ENCODE results near the gene OR56A3. TPM values are rescaled to one million over a fixed set of nuclear protein-coding genes. Genes with fewer than 3 reads are reported as not detected.

OR56A3 gene, protein sequence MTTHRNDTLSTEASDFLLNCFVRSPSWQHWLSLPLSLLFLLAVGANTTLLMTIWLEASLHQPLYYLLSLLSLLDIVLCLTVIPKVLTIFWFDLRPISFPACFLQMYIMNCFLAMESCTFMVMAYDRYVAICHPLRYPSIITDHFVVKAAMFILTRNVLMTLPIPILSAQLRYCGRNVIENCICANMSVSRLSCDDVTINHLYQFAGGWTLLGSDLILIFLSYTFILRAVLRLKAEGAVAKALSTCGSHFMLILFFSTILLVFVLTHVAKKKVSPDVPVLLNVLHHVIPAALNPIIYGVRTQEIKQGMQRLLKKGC
- not detected in 2 replicates for polyA plus RNA-seq (2011; rRNA removed)
- not detected in 2 replicates for polyA minus RNA-seq (2011; rRNA and poly(A)+ RNA removed)

DNA sequence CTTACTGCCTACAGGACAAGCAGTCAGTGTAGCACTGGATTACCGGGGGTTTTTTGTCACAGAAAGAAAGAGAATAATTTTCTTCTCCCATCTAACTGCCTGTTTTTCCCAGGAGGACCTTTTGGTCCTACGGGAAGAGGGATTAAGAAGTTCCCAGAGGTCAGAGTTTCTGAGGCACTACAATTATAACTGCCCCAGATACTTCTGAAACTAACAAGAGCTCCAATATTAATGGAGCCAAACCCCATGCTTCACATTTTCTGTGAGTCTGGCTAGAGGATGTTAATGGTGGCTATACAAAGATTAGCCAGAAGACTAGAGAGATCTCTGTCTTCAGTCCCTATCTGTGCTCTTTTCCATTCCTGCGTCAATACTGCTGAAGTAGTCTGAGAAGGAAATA, at the start of gene OR56A3:
Gene OR56A3 (plus strand): TSS at position 301 of the 400 bp plus-strand sequence. CDS start 5,096 bp downstream, outside the sequence.
- POLR2A ChIA-PET = no interaction called here
- TF ChIP-seq CTCF (IDR thresholded peaks at IDR 0.05; ENCODE audit: low read depth, low read length) = no peak
- no peak within 1 kb of the TSS for H3K4me3 ChIP-seq (ENCODE audit: low read depth, low read length)
- H3K27me3 ChIP-seq (ENCODE audit: control insufficient read depth, insufficient read depth, low read length) = no peaks in the 10 kb centered on the region
- peaks cover 26% of the 10 kb centered on the region for H3K9me3 ChIP-seq (ENCODE audit: control insufficient read depth, insufficient read depth, low read length)
- CTCF ChIA-PET = no interaction called here
- no peak within 1 kb of the TSS for H3K27ac ChIP-seq (ENCODE audit: low read depth, low read length)
- no peak for DNase-seq (ENCODE audit: low read depth, low spot score)

GRCh38 chr11:5892908-5893307, 49.1 kb upstream of the OR56A3 start, which contains the start of gene OR52E5:
Gene OR52E5, plus strand, starts transcription at chr11:5893208. Its CDS starts 7,569 bp downstream, at chr11:5900777.
- TF ChIP-seq CTCF (IDR thresholded peaks at IDR 0.05; ENCODE audit: low read depth, low read length) = no peak
- ChIA-PET POLR2A (interaction anchor here (0.6 kb wide), 1 partner anchor 21 kb away, joined by 3 read pairs; no protein-coding TSS in a partner anchor), CTCF (no interaction called here)
- H3K27me3 ChIP-seq (ENCODE audit: control insufficient read depth, insufficient read depth, low read length) = no peaks in the 10 kb centered on the region
- no peak within 1 kb of the TSS for H3K27ac ChIP-seq (ENCODE audit: low read depth, low read length)
- no peak for DNase-seq (ENCODE audit: low read depth, low spot score)
- no peaks in the 10 kb centered on the region for H3K9me3 ChIP-seq (ENCODE audit: control insufficient read depth, insufficient read depth, low read length)
- no peak within 1 kb of the TSS for H3K4me3 ChIP-seq (ENCODE audit: low read depth, low read length)

DNA sequence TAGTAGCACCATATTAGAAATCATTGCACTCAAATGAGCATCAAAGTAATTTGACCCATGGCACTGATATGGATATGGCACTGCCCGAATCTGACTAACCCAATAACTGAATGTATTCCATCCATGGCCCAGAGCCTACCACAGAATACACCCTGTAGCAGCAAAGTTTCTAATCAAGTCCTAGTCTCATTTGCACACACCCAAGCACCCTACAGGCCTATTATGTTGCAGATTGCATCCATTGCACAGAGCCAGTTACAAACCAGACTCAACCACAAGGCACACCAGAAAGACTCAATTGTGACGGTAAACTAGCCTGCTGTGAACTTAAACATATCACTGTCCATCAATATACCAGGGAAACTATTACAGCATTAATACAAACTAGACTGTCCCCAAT, 42.5 kb upstream of the OR56A3 start:
- Histone ChIP-seq H3K4me3 (ENCODE audit: low read depth, low read length) (no peak overlapping the region), H3K27me3 (ENCODE audit: control insufficient read depth, insufficient read depth, low read length) (no peaks in the 10 kb centered on the region), H3K9me3 (ENCODE audit: control insufficient read depth, insufficient read depth, low read length) (no peaks in the 10 kb centered on the region), H3K27ac (ENCODE audit: low read depth, low read length) (no peak overlapping the region)
- TF ChIP-seq CTCF (IDR thresholded peaks at IDR 0.05; ENCODE audit: low read depth, low read length) = no peak
- POLR2A ChIA-PET = no interaction called here
- no peak for DNase-seq (ENCODE audit: low read depth, low spot score)
- CTCF ChIA-PET = no interaction called here

DNA sequence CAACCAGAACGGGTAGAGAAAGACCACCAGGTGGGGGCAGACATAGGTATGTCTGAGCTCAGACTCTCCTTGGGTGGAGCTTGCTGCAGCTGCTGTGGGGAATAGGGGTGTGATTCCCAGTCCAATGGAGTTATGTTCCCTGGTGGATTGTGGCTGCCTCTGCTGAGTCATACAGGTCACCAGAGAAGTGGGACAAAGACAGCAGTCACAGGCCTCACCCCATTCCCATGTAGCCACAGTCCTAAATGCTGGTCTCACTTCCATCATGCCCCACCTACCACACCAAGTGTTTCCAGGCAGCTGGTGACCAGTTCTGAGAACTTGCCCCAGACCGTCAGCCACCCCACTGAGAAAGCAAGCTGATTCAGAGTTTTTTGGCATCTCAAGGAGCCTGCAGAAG, 31.5 kb upstream of the OR56A3 start:
- H3K4me3 ChIP-seq (ENCODE audit: low read depth, low read length) = no peak overlapping the region
- no peak overlapping the region for H3K27ac ChIP-seq (ENCODE audit: low read depth, low read length)
- ChIA-PET CTCF (interaction anchor here (1.0 kb wide), 1 partner anchor 19 kb away, joined by 4 read pairs; no protein-coding TSS in a partner anchor), POLR2A (no interaction called here)
- no peak for DNase-seq (ENCODE audit: low read depth, low spot score)
- peaks cover 6% of the 10 kb centered on the region for H3K9me3 ChIP-seq (ENCODE audit: control insufficient read depth, insufficient read depth, low read length)
- no peaks in the 10 kb centered on the region for H3K27me3 ChIP-seq (ENCODE audit: control insufficient read depth, insufficient read depth, low read length)
- no peak for TF ChIP-seq CTCF (IDR thresholded peaks at IDR 0.05; ENCODE audit: low read depth, low read length)

GRCh38 chr11:5922749-5923426, 19.2 kb upstream of the OR56A3 start:
- Histone ChIP-seq H3K4me3 (ENCODE audit: low read depth, low read length) (no peak overlapping the region), H3K27ac (ENCODE audit: low read depth, low read length) (no peak overlapping the region), H3K27me3 (ENCODE audit: control insufficient read depth, insufficient read depth, low read length) (no peaks in the 10 kb centered on the region), H3K9me3 (ENCODE audit: control insufficient read depth, insufficient read depth, low read length) (peaks cover 15% of the 10 kb centered on the region)
- DNase-seq (ENCODE audit: low read depth, low spot score) = no peak
- no peak for TF ChIP-seq CTCF (IDR thresholded peaks at IDR 0.05; ENCODE audit: low read depth, low read length)
- ChIA-PET CTCF (no interaction called here), POLR2A (no interaction called here)

Measured in AG04450 (cell line).